Endothelial cell of umbilical vein (primary cell): ENCODE data around the gene ANKRD60. TPM values are rescaled to one million over a fixed set of nuclear protein-coding genes. Genes with fewer than 3 reads are reported as not detected.

Source experiments
- BruUV-seq: library from RNA; stranded (reverse); fragments of 400-500 nt; replicated peaks from 2 replicates; lab custom pipeline; 2021; lab: Mats Ljungman, UMichigan
- CTCF ChIA-PET: fragments of 300-600, 350-600 bp; sonication (Branson Sonifier 250); formaldehyde crosslinking; loops from one replicate; lab custom pipeline; 2021; ENCODE audit warnings: antibody characterized with exemption, inconsistent platforms; lab: Charles Lee
- POLR2A ChIA-PET: fragments of 300-600, 350-600 bp; sonication (Branson Sonifier 250); formaldehyde crosslinking; loops from one replicate; lab custom pipeline; 2021; ENCODE audit warnings: antibody characterized with exemption, inconsistent platforms; lab: Charles Lee
- DNase-seq: peaks from one replicate; pipeline ENCODE4 v3.0.0-alpha.2; 2011; ENCODE audit warnings: low read depth, low spot score
- FAIRE-seq: peaks from 2 replicates; lab custom pipeline; 2011; peaks lifted over from hg19 to GRCh38; lab: Jason Lieb, UNC
- H2AFZ ChIP-seq: 2 replicates; pipeline ENCODE4 v1.6.0; 2012; ENCODE audit warnings: low read depth, low read length, control low read depth, inconsistent platforms
- H3K27ac ChIP-seq: 2 replicates; pipeline ENCODE4 v1.5.1; 2011; ENCODE audit warnings: low read depth, mild to moderate bottlenecking, control low read depth, low read length, moderate library complexity; ENCODE audit not compliant: insufficient read depth
- H3K27me3 ChIP-seq, 2 experiments: 2 replicates each; pipeline versions ENCODE4 v1.6.0 to v1.6.1; 2011; ENCODE audit warnings: low read length in 2 of 2, mixed read lengths in 1 of 2; ENCODE audit not compliant: control insufficient read depth in 2 of 2, insufficient read depth in 2 of 2
- H3K36me3 ChIP-seq, 2 experiments: 2 replicates in 1 of 2; 3 replicates in 1 of 2; pipeline ENCODE4 v1.5.1; 2011; ENCODE audit warnings: low read length in 2 of 2, mild to moderate bottlenecking in 1 of 2, moderate library complexity in 1 of 2; ENCODE audit not compliant: control insufficient read depth in 2 of 2, insufficient read depth in 2 of 2; ENCODE audit errors: extremely low read depth in 1 of 2
- H3K4me1 ChIP-seq: 3 replicates; pipeline ENCODE4 v1.5.1; 2011; ENCODE audit warnings: mild to moderate bottlenecking, low read length; ENCODE audit not compliant: control insufficient read depth, insufficient read depth; ENCODE audit errors: extremely low read depth
- H3K4me2 ChIP-seq: 2 replicates; pipeline ENCODE4 v1.6.1; 2011; ENCODE audit warnings: low read length, control low read depth, mixed read lengths; ENCODE audit not compliant: insufficient read depth
- H3K4me3 ChIP-seq, 3 experiments: fragments of 200-600 bp in 1 of 3; sonication (generic), shearing (Covaris generic) in 1 of 3; replicated peaks in 1 of 3; 2 replicates each; pipeline ENCODE4 v1.5.1; 2011 to 2016; ENCODE audit warnings: control low read depth in 3 of 3, low read length in 3 of 3, mild to moderate bottlenecking in 2 of 3, inconsistent platforms in 1 of 3, low read depth in 1 of 3, moderate library complexity in 1 of 3; ENCODE audit not compliant: insufficient read depth in 1 of 3
- H3K79me2 ChIP-seq: 2 replicates; pipeline ENCODE4 v1.6.0; 2012; ENCODE audit warnings: low read length, inconsistent platforms; ENCODE audit not compliant: control insufficient read depth, insufficient read depth
- H3K9ac ChIP-seq: replicated peaks from 2 replicates; pipeline ENCODE3; 2011; ENCODE audit warnings: low read length, control low read depth; ENCODE audit not compliant: insufficient read depth; ENCODE audit errors: extremely low read depth
- H3K9me1 ChIP-seq: replicated peaks from 3 replicates; pipeline ENCODE4 v1.6.0; 2011; ENCODE audit warnings: mild to moderate bottlenecking, low read length; ENCODE audit not compliant: control insufficient read depth, insufficient read depth; ENCODE audit errors: extremely low read depth
- H3K9me3 ChIP-seq: replicated peaks from 2 replicates; pipeline ENCODE4 v1.5.1; 2012; ENCODE audit warnings: low read length, inconsistent platforms; ENCODE audit not compliant: control insufficient read depth, insufficient read depth
- H4K20me1 ChIP-seq: replicated peaks from 2 replicates; pipeline ENCODE3; 2011; ENCODE audit warnings: mild to moderate bottlenecking, low read length; ENCODE audit not compliant: control insufficient read depth, insufficient read depth; ENCODE audit errors: extremely low read depth
- EZH2 ChIP-seq: IDR thresholded peaks from 2 replicates; pipeline ENCODE4 v1.6.1; 2012; ENCODE audit warnings: borderline replicate concordance, low read depth, mild to moderate bottlenecking, moderate library complexity, low read length, inconsistent platforms; ENCODE audit not compliant: severe bottlenecking
- FOS ChIP-seq: IDR thresholded peaks from 2 replicates; pipeline ENCODE4 v1.6.1; 2011; ENCODE audit warnings: mild to moderate bottlenecking, low read length, moderate library complexity, borderline replicate concordance; ENCODE audit not compliant: insufficient read depth
- POLR2AphosphoS5 ChIP-seq: IDR thresholded peaks from 2 replicates; pipeline ENCODE4 v1.6.1; 2012; ENCODE audit warnings: low read depth, mild to moderate bottlenecking, control low read depth, low read length, moderate library complexity; ENCODE audit not compliant: insufficient read depth
- dilution Hi-C: fragments of 300-500 bp; cut with MboI; formaldehyde crosslinking; loops from one replicate; pipeline ENCODE4 v1.15.0; 2019; ENCODE audit warnings: low sequenced_read_pairs; ENCODE audit not compliant: extremely low pct_ligation_motif_present
- intact Hi-C: fragments of 100-400 bp; cut with micrococcal nuclease; formaldehyde crosslinking; loops from one replicate; pipeline ENCODE4 v1.10.0; 2022
- polyA plus RNA-seq, 4 experiments: library from polyadenylated mRNA; depleted of rRNA in 3 of 4; stranded (reverse) in 3 of 4; unstranded in 1 of 4; fragments of >200 nt; gene quantifications; 2 replicates each; pipeline versions ENCODE4 v1.2.1 to v1.2.3, GENCODE V29; 2011 to 2012; ENCODE audit warnings: missing spikeins in 1 of 4
- total RNA-seq: library from RNA; stranded (reverse); gene quantifications from 2 replicates; pipeline ENCODE4 v1.2.3, GENCODE V29; 2021

The ANKRD60 gene
- total and polyA plus RNA-seq, 2 donors (not counting 3 experiments of a cell fraction or from before 2014, with no cell fraction given): not detected

GRCh38 chr20:58227391-58228102 is 906 bp downstream of the ANKRD60 start:
- H2AFZ ChIP-seq: no peak overlapping the region
- intact Hi-C loops: no loop called here
- CTCF ChIA-PET: no interaction called here
- H3K79me2 ChIP-seq: no peaks in the 10 kb centered on the region
- FAIRE-seq: no peak
- H3K4me1 ChIP-seq: peaks cover 8% of the 10 kb centered on the region
- H3K4me2 ChIP-seq: no peak overlapping the region
- H3K27ac ChIP-seq: no peak overlapping the region
- H3K4me3 ChIP-seq: no peak overlapping the region
- DNase-seq: no peak
- no peaks in the 10 kb centered on the region for H3K9me3 ChIP-seq
- POLR2A ChIA-PET: no interaction called here
- no peaks in the 10 kb centered on the region for H4K20me1 ChIP-seq
- H3K36me3 ChIP-seq: peaks cover 0 to 1% of the 10 kb centered on the region in 2 experiments
- TF ChIP-seq EZH2 (no peak), FOS (no peak), POLR2AphosphoS5 (no peak)
- dilution Hi-C loops: loop anchor here (25.0 kb wide), 3 partner anchors 235 to 610 kb away; partner anchors contain the start of gene STX16
- BruUV-seq: no TSS peak
- H3K27me3 ChIP-seq: peaks cover 28 to 50% of the 10 kb centered on the region in 2 experiments
- H3K9ac ChIP-seq: no peak overlapping the region
- no peaks in the 10 kb centered on the region for H3K9me1 ChIP-seq

- Histone ChIP-seq H3K79me2 (no peaks in the 10 kb centered on the region), H3K4me3 (no peak overlapping the region), H3K9ac (no peak overlapping the region), H3K4me1 (peaks cover 8% of the 10 kb centered on the region), H3K4me2 (no peak overlapping the region), H3K9me1 (no peaks in the 10 kb centered on the region), H3K27me3 (peaks cover 28 to 56% of the 10 kb centered on the region in 2 experiments), H4K20me1 (no peaks in the 10 kb centered on the region), H3K9me3 (no peaks in the 10 kb centered on the region), H3K27ac (no peak overlapping the region), H3K36me3 (no peaks in the 10 kb centered on the region), H2AFZ (no peak overlapping the region)
- TF ChIP-seq EZH2 (peak; percentile 4), POLR2AphosphoS5 (no peak)
- intact Hi-C loops: no loop called here
- no peak for FAIRE-seq
- DNase-seq: no peak
- ChIA-PET CTCF (interaction anchor here (1.4 kb wide), 1 partner anchor 9 kb away, joined by 8 read pairs; no protein-coding TSS in a partner anchor), POLR2A (no interaction called here)
- no TSS peak for BruUV-seq
- dilution Hi-C loops: loop anchor here (25.0 kb wide), 3 partner anchors 237 to 612 kb away; partner anchors contain the start of gene STX16
These were observed 2.8 kb downstream of the ANKRD60 start for GRCh38 chr20:58225452-58226200.
